ENCODE results near the gene JPH3.
"Not testable (repeated sequence)": the region's sequence is repeated elsewhere in the genome, so short reads cannot be mapped to it uniquely, and the experiment has no call there.

Gene JPH3

DNA sequence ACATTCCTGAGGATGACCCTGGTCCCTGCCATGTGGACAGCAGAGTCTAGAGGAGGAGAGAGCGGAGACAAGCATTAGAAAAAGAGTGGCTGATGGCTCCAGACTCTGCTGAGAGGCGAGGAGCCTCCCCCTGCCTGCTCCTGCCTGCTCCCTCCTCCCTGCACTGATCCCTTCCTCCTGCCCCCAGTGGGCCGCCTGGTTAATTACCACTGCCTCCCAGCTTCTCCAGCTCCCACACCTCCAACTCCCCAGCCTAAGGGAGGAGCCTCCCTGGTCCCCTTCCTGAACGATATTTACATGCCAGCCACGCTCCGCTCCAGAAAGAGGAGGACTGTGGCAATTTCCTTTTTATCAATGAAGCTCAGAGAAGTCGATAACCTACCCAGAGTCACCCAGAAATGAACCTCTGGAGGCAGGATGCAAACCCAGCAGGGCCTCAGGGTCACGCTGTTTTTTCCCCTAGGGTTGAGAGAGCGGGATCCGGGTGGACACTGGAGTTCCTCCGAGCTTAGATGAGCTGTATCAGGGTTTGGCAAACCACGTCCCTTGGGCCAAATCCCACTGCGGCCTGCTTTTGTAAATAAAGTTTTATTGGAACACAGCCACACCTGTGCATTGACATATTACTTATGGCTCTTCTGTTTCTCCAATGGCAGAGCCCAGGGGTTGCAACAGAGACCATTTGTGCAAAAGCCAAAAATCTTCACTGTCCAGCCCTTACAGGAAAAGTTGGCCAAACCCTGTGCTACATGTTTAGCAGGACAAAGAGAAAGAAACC, 27.1 kb upstream of the JPH3 start:
- DNase-seq (ENCODE audit: low read depth), result no peak

- DNase-seq (ENCODE audit: low read depth), result no peak
Measured at GRCh38 chr16:87576171-87576570, 26.1 kb upstream of the JPH3 start.

DNA sequence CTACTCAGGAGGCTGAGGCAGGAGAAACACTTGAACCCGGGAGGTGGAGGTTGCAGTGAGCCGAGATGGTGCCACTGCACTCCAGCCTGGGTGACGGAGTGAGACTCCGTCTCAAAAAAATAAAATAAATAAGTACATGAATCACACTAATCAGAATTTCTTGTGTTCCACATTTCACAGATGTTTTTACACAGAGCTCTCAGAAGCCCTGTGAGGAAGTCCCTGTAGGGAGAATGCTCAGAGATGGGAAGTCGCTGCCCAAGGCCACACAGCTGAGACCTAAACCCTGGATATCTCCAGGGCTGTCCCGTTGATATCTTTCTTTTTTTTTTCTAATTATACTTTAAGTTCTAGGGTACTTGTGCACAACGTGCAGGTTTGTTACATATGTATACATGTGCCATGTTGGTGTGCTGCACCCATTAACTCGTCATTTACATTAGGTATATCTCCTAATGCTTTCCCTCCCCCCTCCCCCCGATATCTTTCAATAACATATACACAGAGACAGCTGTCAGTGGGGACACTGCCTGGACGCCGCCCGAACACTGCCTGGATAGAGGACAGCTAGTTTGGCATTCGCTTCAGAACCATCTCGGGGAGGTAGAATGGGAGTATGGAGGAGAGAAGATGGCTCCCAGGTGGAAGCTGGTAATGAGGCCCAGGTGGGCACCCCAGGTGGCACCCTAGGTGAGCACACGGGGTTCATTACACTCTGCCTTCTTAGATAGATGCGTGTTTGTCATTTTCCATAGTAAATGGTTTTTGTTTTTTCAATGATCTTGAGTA, 24.0 kb upstream of the JPH3 start:
- not testable (repeated sequence) for DNase-seq (ENCODE audit: low read depth)

GRCh38 chr16:87579691-87580090, 22.6 kb upstream of the JPH3 start:
- no peak for DNase-seq (ENCODE audit: low read depth)

- no peak for DNase-seq (ENCODE audit: low read depth)
Measured at GRCh38 chr16:87580855-87581261, 21.4 kb upstream of the JPH3 start.

DNA sequence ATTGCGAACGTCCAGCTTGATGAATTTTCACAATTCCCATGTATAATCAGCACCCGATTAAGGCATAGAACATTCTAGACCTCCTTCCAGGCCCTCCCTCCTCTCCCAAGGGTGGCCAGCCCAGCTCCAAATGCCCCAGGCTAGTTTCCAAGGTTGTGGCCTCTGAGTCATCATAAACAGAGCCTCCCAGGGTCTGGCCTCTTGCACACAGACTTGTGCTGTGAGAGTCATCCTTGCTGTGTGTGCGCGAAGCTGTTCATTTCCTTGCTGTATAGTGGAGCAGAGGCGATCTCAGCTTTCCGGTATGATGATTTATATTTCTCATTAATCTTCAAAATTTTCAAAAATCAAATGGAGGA, 20.5 kb upstream of the JPH3 start:
- peak; percentile 89 for DNase-seq (ENCODE audit: low read depth)

- DNase-seq (ENCODE audit: low read depth), result no peak
Measured at GRCh38 chr16:87582216-87582965, 19.9 kb upstream of the JPH3 start.

- DNase-seq (ENCODE audit: low read depth), result no peak
Measured at GRCh38 chr16:87582966-87583325, 19.4 kb upstream of the JPH3 start.

- DNase-seq (ENCODE audit: low read depth), result no peak
Measured at GRCh38 chr16:87583453-87584131, 18.7 kb upstream of the JPH3 start.

DNA sequence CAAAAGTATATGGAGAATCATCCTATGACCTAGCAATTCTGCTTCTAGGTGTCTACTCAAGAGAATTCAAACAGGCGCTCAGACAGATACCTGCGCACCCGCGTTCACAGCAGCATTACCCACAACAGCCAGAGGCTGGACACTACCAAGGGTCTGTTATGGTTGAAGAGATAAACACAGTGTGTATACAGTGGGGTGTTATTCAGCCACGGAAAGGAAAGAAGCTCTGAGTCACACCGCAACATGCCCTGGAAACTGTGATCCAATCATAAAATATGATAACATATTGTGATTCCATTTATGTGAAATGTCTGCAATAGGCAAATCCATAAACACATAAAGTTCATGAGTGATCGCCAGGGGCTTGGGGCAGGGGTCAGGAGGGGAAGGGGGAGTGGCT, 18.0 kb upstream of the JPH3 start:
- no peak for DNase-seq (ENCODE audit: low read depth)

- DNase-seq (ENCODE audit: low read depth), result no peak
Measured at GRCh38 chr16:87584975-87585374, 17.3 kb upstream of the JPH3 start.

DNA sequence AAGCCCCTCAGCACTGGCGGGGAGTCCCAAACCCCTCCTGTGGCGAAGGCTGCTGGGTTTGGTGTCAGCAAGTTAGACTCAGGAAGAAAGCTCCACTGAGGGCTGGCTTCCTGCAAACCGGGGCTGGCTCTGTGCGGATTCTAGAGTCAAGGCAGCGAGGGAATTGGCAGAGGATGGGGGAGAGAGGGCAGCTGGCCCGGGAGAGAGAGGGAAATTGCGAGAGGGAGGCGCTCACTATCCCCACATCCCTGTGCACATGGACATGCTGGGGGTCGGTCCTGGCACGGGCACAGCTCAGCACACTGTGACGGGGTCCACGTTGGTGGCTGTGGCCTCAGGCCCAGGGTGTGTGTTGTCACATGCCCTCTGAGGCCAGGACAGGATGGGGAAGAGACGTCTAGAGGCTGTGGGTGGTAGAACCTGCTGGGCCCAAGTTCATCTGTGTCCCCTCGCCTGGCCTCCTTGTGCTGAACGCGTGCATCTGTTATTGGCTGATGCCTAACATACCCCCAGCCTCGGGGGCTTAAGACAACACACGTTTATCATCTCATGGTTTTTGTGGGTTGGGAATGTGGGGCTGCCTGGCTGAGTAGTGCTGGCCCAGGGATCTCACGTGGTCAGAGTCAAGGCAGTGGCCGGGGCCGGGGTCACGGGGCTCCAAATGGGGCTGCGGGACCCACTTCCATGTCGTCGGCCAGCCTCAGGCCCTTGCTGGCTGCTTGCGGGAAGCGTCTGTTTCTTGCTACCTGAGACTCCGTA, 16.7 kb upstream of the JPH3 start:
- DNase-seq (ENCODE audit: low read depth), result no peak

GRCh38 chr16:87586201-87586782, 16.0 kb upstream of the JPH3 start:
- no peak for DNase-seq (ENCODE audit: low read depth)

DNA sequence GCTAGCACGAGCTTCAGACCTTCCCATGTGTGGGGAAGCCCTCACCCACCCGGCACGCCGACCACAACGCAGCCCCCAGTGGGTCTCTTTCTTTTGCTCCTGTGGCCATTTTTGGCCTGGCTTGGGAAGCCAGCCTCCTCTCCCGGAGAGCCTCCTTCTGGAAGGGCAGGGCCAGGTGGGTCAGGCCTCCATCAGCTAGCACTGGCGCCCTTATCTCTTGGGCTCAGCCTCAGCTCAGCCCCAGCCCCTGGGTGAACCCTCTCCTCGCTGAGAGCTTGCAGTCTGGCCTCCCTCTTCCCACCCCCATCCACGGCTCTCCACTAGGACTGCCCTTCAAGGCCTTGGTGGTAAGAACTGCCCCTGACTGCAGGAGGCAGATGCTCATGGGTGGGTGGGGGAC, 14.7 kb upstream of the JPH3 start:
- DNase-seq (ENCODE audit: low read depth), result no peak

- no peak for DNase-seq (ENCODE audit: low read depth)
Measured at GRCh38 chr16:87592018-87592712, 10.1 kb upstream of the JPH3 start.

DNA sequence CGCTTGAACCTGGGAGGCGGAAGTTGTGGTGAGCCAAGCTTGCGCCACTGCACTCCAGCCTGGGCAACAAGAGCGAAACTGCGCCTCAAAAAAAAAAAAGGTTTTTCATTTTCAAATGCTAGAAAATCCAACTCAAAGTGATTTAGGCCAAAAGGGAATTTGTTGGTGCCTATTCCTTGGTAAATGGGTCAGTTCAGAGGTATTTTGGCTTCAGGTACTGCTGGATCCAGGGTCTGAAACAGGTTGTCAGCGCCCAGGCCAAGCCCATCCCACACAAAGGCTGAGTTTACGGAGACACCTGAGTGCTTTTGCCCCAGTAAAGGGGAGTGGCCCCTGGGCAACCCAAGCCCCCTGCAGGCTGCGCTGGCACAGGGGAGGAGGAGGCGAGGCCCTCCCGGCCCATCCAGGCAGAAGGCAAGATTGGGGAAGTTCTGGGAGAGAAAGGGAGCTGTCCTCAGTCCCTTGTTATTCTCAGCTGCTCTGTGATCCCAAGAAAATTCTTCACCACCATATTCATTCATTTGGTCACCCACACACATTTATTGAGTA, 8.5 kb upstream of the JPH3 start:
- DNase-seq (ENCODE audit: low read depth), result no peak

GRCh38 chr16:87595712-87596111, 6.6 kb upstream of the JPH3 start:
- DNase-seq (ENCODE audit: low read depth), result no peak

GRCh38 chr16:87597324-87597830, 4.9 kb upstream of the JPH3 start:
- no peak for DNase-seq (ENCODE audit: low read depth)

DNA sequence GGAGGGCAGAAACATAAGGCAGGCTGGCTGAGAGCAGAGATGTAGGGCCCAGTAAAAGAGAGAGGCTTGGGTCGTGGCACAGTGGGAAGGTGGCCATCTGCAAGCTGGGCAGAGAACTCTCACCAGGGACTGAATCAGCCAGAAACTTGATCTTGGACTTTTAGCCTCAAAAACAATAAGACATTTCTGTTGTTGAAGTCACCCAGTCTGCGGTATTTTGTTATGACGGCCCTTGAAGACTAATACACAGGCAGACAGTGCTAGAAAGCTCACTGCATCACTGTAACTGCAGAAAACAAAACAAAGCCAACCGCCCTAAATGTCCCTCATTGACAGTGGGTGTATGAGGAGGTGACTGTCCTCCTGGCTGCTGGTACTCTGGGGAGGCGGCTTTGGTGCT, 3.9 kb upstream of the JPH3 start:
- DNase-seq (ENCODE audit: low read depth), result no peak

- DNase-seq (ENCODE audit: low read depth), result no peak
Measured at GRCh38 chr16:87600246-87600645, 2.1 kb upstream of the JPH3 start.

All from non-pigmented ciliary epithelial cell (primary cell).